Measurements from ENCODE around the gene VTCN1.

DNA sequence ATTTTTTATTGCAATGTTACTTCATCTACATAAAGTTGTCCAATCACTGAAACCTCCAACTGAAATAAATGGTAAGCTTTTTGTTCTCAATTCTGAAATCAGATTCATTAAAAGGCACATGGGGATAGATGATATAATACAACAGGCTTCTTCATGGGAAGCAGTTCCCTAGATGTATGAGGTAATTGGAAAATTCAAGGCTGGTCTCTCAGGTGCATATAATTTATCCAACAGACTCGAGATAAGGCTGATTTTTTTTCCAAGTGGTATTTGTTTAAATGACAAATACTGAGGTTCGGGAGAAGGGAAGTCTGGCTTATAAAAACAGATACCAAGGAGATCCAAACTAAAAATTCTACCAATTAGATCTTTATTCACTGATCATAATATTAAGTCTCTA is 103.4 kb downstream of the VTCN1 start:
- TF ChIP-seq, protein P1, sequence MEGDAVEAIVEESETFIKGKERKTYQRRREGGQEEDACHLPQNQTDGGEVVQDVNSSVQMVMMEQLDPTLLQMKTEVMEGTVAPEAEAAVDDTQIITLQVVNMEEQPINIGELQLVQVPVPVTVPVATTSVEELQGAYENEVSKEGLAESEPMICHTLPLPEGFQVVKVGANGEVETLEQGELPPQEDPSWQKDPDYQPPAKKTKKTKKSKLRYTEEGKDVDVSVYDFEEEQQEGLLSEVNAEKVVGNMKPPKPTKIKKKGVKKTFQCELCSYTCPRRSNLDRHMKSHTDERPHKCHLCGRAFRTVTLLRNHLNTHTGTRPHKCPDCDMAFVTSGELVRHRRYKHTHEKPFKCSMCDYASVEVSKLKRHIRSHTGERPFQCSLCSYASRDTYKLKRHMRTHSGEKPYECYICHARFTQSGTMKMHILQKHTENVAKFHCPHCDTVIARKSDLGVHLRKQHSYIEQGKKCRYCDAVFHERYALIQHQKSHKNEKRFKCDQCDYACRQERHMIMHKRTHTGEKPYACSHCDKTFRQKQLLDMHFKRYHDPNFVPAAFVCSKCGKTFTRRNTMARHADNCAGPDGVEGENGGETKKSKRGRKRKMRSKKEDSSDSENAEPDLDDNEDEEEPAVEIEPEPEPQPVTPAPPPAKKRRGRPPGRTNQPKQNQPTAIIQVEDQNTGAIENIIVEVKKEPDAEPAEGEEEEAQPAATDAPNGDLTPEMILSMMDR (IDR thresholded peaks at IDR 0.05): no peak
- TF ChIP-seq POLR2A (IDR thresholded peaks at IDR 0.05): no peak
